Thoracic aorta (tissue), 2 donors: ENCODE data around the gene CCDC33. TPM values are rescaled to one million over a fixed set of nuclear protein-coding genes. Genes with fewer than 3 reads are reported as not detected.

ENCODE experiments used
- ATAC-seq: fragments of 150-250 bp; one replicate; pipeline ENCODE4 v1.8.0; 2017; ENCODE audit warnings: low read depth; ENCODE audit not compliant: insufficient number of reproducible peaks, low FRiP score
- DNase-seq: peaks from one replicate; pipeline ENCODE4 v3.0.0-alpha.2; 2020; ENCODE audit warnings: low spot score
- H3K27ac ChIP-seq, 2 donors: fragments of 200-600 bp; sonication (generic); 1 replicate in 1 of 2; 2 replicates in 1 of 2; pipeline ENCODE4 v1.5.1; 2016; ENCODE audit warnings: mild to moderate bottlenecking in 2 of 2, moderate library complexity in 2 of 2
- H3K27me3 ChIP-seq: fragments of 200-600 bp; sonication (generic); replicated peaks from 2 replicates; pipeline ENCODE4 v1.6.0; 2016; ENCODE audit warnings: mild to moderate bottlenecking; ENCODE audit not compliant: insufficient read depth
- H3K36me3 ChIP-seq: fragments of 200-600 bp; sonication (generic); one replicate; pipeline ENCODE4 v1.5.1; 2016
- H3K4me1 ChIP-seq, 2 donors: fragments of 200-600 bp; sonication (generic); 1 replicate in 1 of 2; 2 replicates in 1 of 2; pipeline versions ENCODE4 v1.5.1 to v1.6.0; 2016; ENCODE audit warnings: low read depth in 2 of 2, mild to moderate bottlenecking in 1 of 2; ENCODE audit not compliant: control insufficient read depth in 1 of 2
- H3K4me3 ChIP-seq: fragments of 200-600 bp; sonication (generic); 2 replicates; pipeline ENCODE4 v1.5.1; 2016; ENCODE audit warnings: mild to moderate bottlenecking
- H3K9me3 ChIP-seq: fragments of 200-600 bp; sonication (generic); 2 replicates; pipeline ENCODE4 v1.5.1; 2016
- total RNA-seq, 2 donors: library from RNA; depleted of rRNA; stranded (reverse); fragments of >200 nt; gene quantifications; one replicate each; pipeline versions ENCODE4 v1.1.0 to v1.2.3, GENCODE V29; 2016
- TF ChIP-seq, protein P1 (sequence below): fragments of 200-600 bp; sonication (generic); IDR thresholded peaks from one replicate; pipeline ENCODE4 v1.5.1; 2019; ENCODE audit warnings: antibody characterized with exemption

The CCDC33 gene
- total RNA-seq, 2 donors from 2014 or later: not detected

- Histone ChIP-seq H3K9me3 (no peaks in the 10 kb centered on the region), H3K27me3 (no peaks in the 10 kb centered on the region), H3K4me3 (peak overlapping the region; percentile 34), H3K36me3 (no peaks in the 10 kb centered on the region), H3K4me1 (peaks cover 20 to 37% of the 10 kb centered on the region in 2 donors), H3K27ac (no peak overlapping the region)
- ATAC-seq: no peak
- TF ChIP-seq, protein P1, sequence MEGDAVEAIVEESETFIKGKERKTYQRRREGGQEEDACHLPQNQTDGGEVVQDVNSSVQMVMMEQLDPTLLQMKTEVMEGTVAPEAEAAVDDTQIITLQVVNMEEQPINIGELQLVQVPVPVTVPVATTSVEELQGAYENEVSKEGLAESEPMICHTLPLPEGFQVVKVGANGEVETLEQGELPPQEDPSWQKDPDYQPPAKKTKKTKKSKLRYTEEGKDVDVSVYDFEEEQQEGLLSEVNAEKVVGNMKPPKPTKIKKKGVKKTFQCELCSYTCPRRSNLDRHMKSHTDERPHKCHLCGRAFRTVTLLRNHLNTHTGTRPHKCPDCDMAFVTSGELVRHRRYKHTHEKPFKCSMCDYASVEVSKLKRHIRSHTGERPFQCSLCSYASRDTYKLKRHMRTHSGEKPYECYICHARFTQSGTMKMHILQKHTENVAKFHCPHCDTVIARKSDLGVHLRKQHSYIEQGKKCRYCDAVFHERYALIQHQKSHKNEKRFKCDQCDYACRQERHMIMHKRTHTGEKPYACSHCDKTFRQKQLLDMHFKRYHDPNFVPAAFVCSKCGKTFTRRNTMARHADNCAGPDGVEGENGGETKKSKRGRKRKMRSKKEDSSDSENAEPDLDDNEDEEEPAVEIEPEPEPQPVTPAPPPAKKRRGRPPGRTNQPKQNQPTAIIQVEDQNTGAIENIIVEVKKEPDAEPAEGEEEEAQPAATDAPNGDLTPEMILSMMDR: no peak
- DNase-seq: no peak
These were observed 9.3 kb downstream of the CCDC33 start for GRCh38 chr15:74245342-74245931.

DNA sequence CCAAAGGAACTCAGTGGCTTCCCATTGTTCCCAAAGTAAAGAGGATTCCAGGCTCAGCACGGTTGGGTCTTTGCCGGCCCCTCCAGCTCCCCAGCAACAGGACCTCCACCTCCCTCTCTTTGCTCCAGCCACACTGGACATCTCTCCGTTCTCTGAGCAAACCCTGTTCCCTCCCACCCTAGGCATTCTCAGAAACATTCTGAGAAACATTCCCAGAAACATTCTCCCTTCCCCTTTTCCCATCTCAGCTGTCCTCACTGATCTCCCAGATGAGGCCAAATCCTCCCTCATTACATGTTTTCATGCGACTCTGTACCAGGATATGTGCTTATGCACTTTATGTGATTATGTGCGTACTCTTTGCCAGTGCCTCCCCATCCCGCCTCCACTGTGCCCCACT is 14.1 kb downstream of the CCDC33 start:
- DNase-seq: no peak
- no peak for ATAC-seq
- Histone ChIP-seq H3K27ac (peak overlapping the region in 1 of 2 donors; percentile 10), H3K27me3 (no peaks in the 10 kb centered on the region), H3K36me3 (no peaks in the 10 kb centered on the region), H3K4me1 (peaks cover 3 to 34% of the 10 kb centered on the region in 2 donors), H3K9me3 (no peaks in the 10 kb centered on the region), H3K4me3 (no peak overlapping the region)
- TF ChIP-seq, protein P1: no peak

- DNase-seq (peak; percentile 66), ATAC-seq (peak; percentile 20)
- no peaks in the 10 kb centered on the region for H3K27me3 ChIP-seq
- no peak overlapping the region for H3K4me3 ChIP-seq
- H3K27ac ChIP-seq: peak overlapping the region; percentile 10 to 31
- H3K4me1 ChIP-seq: peaks cover 3 to 34% of the 10 kb centered on the region in 2 donors
- H3K36me3 ChIP-seq: no peaks in the 10 kb centered on the region
- H3K9me3 ChIP-seq: no peaks in the 10 kb centered on the region
- TF ChIP-seq, protein P1: no peak
These were observed 15.1 kb downstream of the CCDC33 start for GRCh38 chr15:74251131-74251811.

DNA sequence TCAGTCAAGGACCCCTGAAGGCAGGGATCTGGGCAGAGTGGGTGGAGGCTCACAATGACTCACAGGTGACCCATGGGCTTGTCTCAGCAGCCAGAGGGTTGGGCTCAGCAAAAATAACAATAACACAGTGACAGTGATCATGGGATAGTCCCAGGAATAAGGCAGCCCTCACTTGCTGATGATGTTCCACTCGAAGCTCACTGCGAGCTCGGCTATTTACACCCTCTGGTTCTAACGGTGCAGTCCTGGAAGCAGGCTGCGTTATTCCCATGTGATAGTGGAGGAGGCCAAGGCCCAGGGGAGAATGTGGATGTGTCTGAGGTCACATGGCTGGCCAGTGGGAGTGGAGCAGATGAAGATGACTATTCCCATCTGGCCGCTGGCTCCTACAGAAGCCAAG is 16.2 kb downstream of the CCDC33 start:
- Histone ChIP-seq H3K27ac (no peak overlapping the region), H3K36me3 (no peaks in the 10 kb centered on the region), H3K4me3 (no peak overlapping the region), H3K4me1 (peaks cover 3 to 34% of the 10 kb centered on the region in 2 donors), H3K9me3 (no peaks in the 10 kb centered on the region), H3K27me3 (no peaks in the 10 kb centered on the region)
- TF ChIP-seq, protein P1: no peak
- ATAC-seq (no peak), DNase-seq (no peak)

DNA sequence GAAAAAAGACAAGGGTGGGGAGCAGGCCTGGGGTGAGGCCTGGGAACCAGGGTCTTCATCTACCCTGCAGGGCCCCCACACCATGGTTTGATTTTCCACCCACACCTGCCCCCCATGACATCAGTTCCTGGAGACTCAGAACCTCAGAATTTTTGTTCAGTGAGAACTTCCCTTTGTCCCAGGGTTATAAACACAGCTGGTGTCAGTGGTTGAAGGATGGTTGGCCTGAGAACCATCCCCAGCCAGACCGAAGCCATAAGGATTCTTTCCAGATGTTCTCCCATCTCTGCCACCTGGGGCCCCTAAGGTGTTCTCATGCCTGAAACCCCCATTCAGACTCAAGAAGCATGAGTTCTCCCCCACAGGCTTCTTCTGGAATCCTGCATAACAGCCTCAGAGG is 16.6 kb downstream of the CCDC33 start:
- Histone ChIP-seq H3K27me3 (no peaks in the 10 kb centered on the region), H3K27ac (no peak overlapping the region), H3K4me3 (no peak overlapping the region), H3K36me3 (no peaks in the 10 kb centered on the region), H3K9me3 (no peaks in the 10 kb centered on the region), H3K4me1 (peaks cover 3 to 34% of the 10 kb centered on the region in 2 donors)
- DNase-seq (no peak), ATAC-seq (no peak)
- TF ChIP-seq, protein P1: no peak
